Naive B cell (primary cell): ENCODE measurements around the gene COL21A1. TPM values are rescaled to one million over a fixed set of nuclear protein-coding genes. Genes with fewer than 3 reads are reported as not detected.
"Not testable (repeated sequence)": the region's sequence is repeated elsewhere in the genome, so short reads cannot be mapped to it uniquely, and the experiment has no call there.

Source experiments
- ATAC-seq, 2 donors: fragments of 150-1000 bp; cut with Tn5 transposase; 2 replicates each; pipeline ENCODE4 v1.10.0; 2021; ENCODE audit warnings: low read depth in 2 of 2, mild to moderate bottlenecking in 2 of 2, moderate library complexity in 2 of 2
- DNase-seq: peaks from one replicate; pipeline ENCODE4 v3.0.0; 2022
- H3K27ac Mint-ChIP-seq, 6 donors: one replicate each; pipeline ENCODE4 v1.8.0; 2020 to 2022; ENCODE audit warnings: mild to moderate bottlenecking in 6 of 6, mixed read lengths in 6 of 6, moderate library complexity in 5 of 6, inconsistent platforms in 2 of 6
- H3K27me3 Mint-ChIP-seq, 3 donors: one replicate each; pipeline ENCODE4 v1.8.0; 2021 to 2022; ENCODE audit warnings: mixed read lengths in 3 of 3, mild to moderate bottlenecking in 1 of 3
- H3K36me3 Mint-ChIP-seq, 2 donors: one replicate each; pipeline ENCODE4 v1.8.0; 2020 to 2022; ENCODE audit warnings: mixed read lengths in 2 of 2, inconsistent platforms in 1 of 2, mild to moderate bottlenecking in 1 of 2
- H3K4me1 Mint-ChIP-seq, 3 donors: one replicate each; pipeline ENCODE4 v1.8.0; 2020 to 2022; ENCODE audit warnings: mixed read lengths in 3 of 3, inconsistent platforms in 1 of 3, mild to moderate bottlenecking in 1 of 3, moderate library complexity in 1 of 3
- H3K4me3 Mint-ChIP-seq, 8 donors: one replicate each; pipeline ENCODE4 v1.8.0; 2020 to 2022; ENCODE audit warnings: mild to moderate bottlenecking in 8 of 8, mixed read lengths in 8 of 8, moderate library complexity in 8 of 8, inconsistent platforms in 2 of 8
- H3K9me3 Mint-ChIP-seq, 7 donors: one replicate each; pipeline ENCODE4 v1.8.0; 2020 to 2022; ENCODE audit warnings: mixed read lengths in 7 of 7, mild to moderate bottlenecking in 5 of 7, inconsistent platforms in 2 of 7, moderate library complexity in 1 of 7
- polyA plus RNA-seq, 6 donors: library from polyadenylated mRNA; unstranded; fragments of 300-500 nt; fragmentation: Illumina TruSeq; gene quantifications; one replicate each; pipeline ENCODE4 v1.2.3, GENCODE V29; 2021; ENCODE audit warnings: low read depth in 6 of 6

Gene COL21A1
- polyA plus RNA-seq, 6 donors from 2014 or later = not detected

- Mint-ChIP-seq H3K27ac (no peak overlapping the region), H3K36me3 (no peaks in the 10 kb centered on the region), H3K4me3 (no peak overlapping the region), H3K4me1 (no peaks in the 10 kb centered on the region), H3K27me3 (no peaks in the 10 kb centered on the region), H3K9me3 (peaks cover 0 to 8% (median 2%) of the 10 kb centered on the region in 7 donors)
- DNase-seq (no peak), ATAC-seq (no peak)
Measured at GRCh38 chr6:56263596-56264315, 16.4 kb upstream of the COL21A1 start.

- not testable (repeated sequence) for H3K4me3 Mint-ChIP-seq, H3K36me3 Mint-ChIP-seq, H3K9me3 Mint-ChIP-seq, H3K27ac Mint-ChIP-seq, H3K27me3 Mint-ChIP-seq, DNase-seq, ATAC-seq, H3K4me1 Mint-ChIP-seq
Measured at GRCh38 chr6:56260593-56260992, 13.2 kb upstream of the COL21A1 start.

GRCh38 chr6:56259234-56260077 is 12.1 kb upstream of the COL21A1 start:
- DNase-seq = no peak
- no peaks in the 10 kb centered on the region for H3K36me3 Mint-ChIP-seq
- H3K27me3 Mint-ChIP-seq = no peaks in the 10 kb centered on the region
- ATAC-seq = no peak
- H3K9me3 Mint-ChIP-seq = peaks cover 0 to 2% (median 0%) of the 10 kb centered on the region in 7 donors
- H3K4me3 Mint-ChIP-seq = no peak overlapping the region
- no peak overlapping the region for H3K27ac Mint-ChIP-seq
- no peaks in the 10 kb centered on the region for H3K4me1 Mint-ChIP-seq

GRCh38 chr6:56255349-56255748 is 8.0 kb upstream of the COL21A1 start:
- Mint-ChIP-seq H3K4me1 (no peaks in the 10 kb centered on the region), H3K4me3 (no peak overlapping the region), H3K9me3 (no peaks in the 10 kb centered on the region), H3K27me3 (no peaks in the 10 kb centered on the region), H3K27ac (no peak overlapping the region), H3K36me3 (no peaks in the 10 kb centered on the region)
- no peak for ATAC-seq
- DNase-seq = no peak

GRCh38 chr6:56250266-56250665 is 2.9 kb upstream of the COL21A1 start:
- peaks cover 0 to 6% (median 0%) of the 10 kb centered on the region in 7 donors for H3K9me3 Mint-ChIP-seq
- ATAC-seq = no peak
- peaks cover 3 to 11% (median 5%) of the 10 kb centered on the region in 3 donors for H3K27me3 Mint-ChIP-seq
- no peak overlapping the region for H3K4me3 Mint-ChIP-seq
- no peaks in the 10 kb centered on the region for H3K4me1 Mint-ChIP-seq
- H3K36me3 Mint-ChIP-seq = no peaks in the 10 kb centered on the region
- no peak overlapping the region for H3K27ac Mint-ChIP-seq
- DNase-seq = no peak

GRCh38 chr6:56247654-56248122 is 308 bp upstream of the COL21A1 start:
- H3K36me3 Mint-ChIP-seq = no peaks in the 10 kb centered on the region
- H3K27me3 Mint-ChIP-seq = peaks cover 4 to 11% (median 5%) of the 10 kb centered on the region in 3 donors
- H3K9me3 Mint-ChIP-seq = peaks cover 0 to 6% (median 0%) of the 10 kb centered on the region in 7 donors
- ATAC-seq (no peak), DNase-seq (no peak)
- H3K4me1 Mint-ChIP-seq = no peaks in the 10 kb centered on the region
- no peak overlapping the region for H3K27ac Mint-ChIP-seq
- no peak overlapping the region for H3K4me3 Mint-ChIP-seq

GRCh38 chr6:56246541-56246880 is 869 bp downstream of the COL21A1 start:
- DNase-seq (no peak), ATAC-seq (no peak)
- H3K27me3 Mint-ChIP-seq = peaks cover 4 to 11% (median 5%) of the 10 kb centered on the region in 3 donors
- peaks cover 0 to 6% (median 0%) of the 10 kb centered on the region in 7 donors for H3K9me3 Mint-ChIP-seq
- no peaks in the 10 kb centered on the region for H3K36me3 Mint-ChIP-seq
- no peaks in the 10 kb centered on the region for H3K4me1 Mint-ChIP-seq
- no peak overlapping the region for H3K27ac Mint-ChIP-seq
- no peak overlapping the region for H3K4me3 Mint-ChIP-seq

- Mint-ChIP-seq H3K27me3 (peaks cover 4 to 11% (median 5%) of the 10 kb centered on the region in 3 donors), H3K36me3 (no peaks in the 10 kb centered on the region), H3K27ac (no peak overlapping the region), H3K4me3 (no peak overlapping the region), H3K4me1 (no peaks in the 10 kb centered on the region), H3K9me3 (peaks cover 0 to 6% (median 0%) of the 10 kb centered on the region in 7 donors)
- no peak for DNase-seq
- no peak for ATAC-seq
Measured at GRCh38 chr6:56245903-56246351, 1.5 kb downstream of the COL21A1 start.

GRCh38 chr6:56244528-56245253 is 2.7 kb downstream of the COL21A1 start:
- Mint-ChIP-seq H3K4me1 (no peaks in the 10 kb centered on the region), H3K9me3 (peaks cover 0 to 6% (median 0%) of the 10 kb centered on the region in 7 donors), H3K4me3 (no peak overlapping the region), H3K27me3 (peaks cover 4 to 11% (median 5%) of the 10 kb centered on the region in 3 donors), H3K27ac (no peak overlapping the region), H3K36me3 (no peaks in the 10 kb centered on the region)
- no peak for DNase-seq
- ATAC-seq = no peak

- H3K27me3 Mint-ChIP-seq = peaks cover 4 to 11% (median 5%) of the 10 kb centered on the region in 3 donors
- H3K4me3 Mint-ChIP-seq = no peak overlapping the region
- no peak overlapping the region for H3K27ac Mint-ChIP-seq
- H3K4me1 Mint-ChIP-seq = no peaks in the 10 kb centered on the region
- ATAC-seq (no peak), DNase-seq (no peak)
- H3K9me3 Mint-ChIP-seq = peaks cover 0 to 6% (median 0%) of the 10 kb centered on the region in 7 donors
- H3K36me3 Mint-ChIP-seq = no peaks in the 10 kb centered on the region
Measured at GRCh38 chr6:56244089-56244488, 3.3 kb downstream of the COL21A1 start.

GRCh38 chr6:56243518-56244070 is 3.8 kb downstream of the COL21A1 start:
- no peak for ATAC-seq

GRCh38 chr6:56242346-56242745 is 5.0 kb downstream of the COL21A1 start:
- DNase-seq = no peak
- H3K27me3 Mint-ChIP-seq = peaks cover 0 to 4% (median 0%) of the 10 kb centered on the region in 3 donors
- no peaks in the 10 kb centered on the region for H3K36me3 Mint-ChIP-seq
- H3K9me3 Mint-ChIP-seq = peaks cover 0 to 6% (median 0%) of the 10 kb centered on the region in 7 donors
- no peaks in the 10 kb centered on the region for H3K4me1 Mint-ChIP-seq
- ATAC-seq = no peak
- no peak overlapping the region for H3K27ac Mint-ChIP-seq
- no peak overlapping the region for H3K4me3 Mint-ChIP-seq

More at GRCh38 chr6:56243518-56244070, 3.8 kb downstream of the COL21A1 start:
- no peak for DNase-seq
- Mint-ChIP-seq H3K27ac (no peak overlapping the region), H3K27me3 (peaks cover 4 to 11% (median 5%) of the 10 kb centered on the region in 3 donors), H3K4me1 (no peaks in the 10 kb centered on the region), H3K4me3 (no peak overlapping the region), H3K36me3 (no peaks in the 10 kb centered on the region), H3K9me3 (peaks cover 0 to 6% (median 0%) of the 10 kb centered on the region in 7 donors)
